ENCODE results near the gene VPS26C.

Gene VPS26C

DNA sequence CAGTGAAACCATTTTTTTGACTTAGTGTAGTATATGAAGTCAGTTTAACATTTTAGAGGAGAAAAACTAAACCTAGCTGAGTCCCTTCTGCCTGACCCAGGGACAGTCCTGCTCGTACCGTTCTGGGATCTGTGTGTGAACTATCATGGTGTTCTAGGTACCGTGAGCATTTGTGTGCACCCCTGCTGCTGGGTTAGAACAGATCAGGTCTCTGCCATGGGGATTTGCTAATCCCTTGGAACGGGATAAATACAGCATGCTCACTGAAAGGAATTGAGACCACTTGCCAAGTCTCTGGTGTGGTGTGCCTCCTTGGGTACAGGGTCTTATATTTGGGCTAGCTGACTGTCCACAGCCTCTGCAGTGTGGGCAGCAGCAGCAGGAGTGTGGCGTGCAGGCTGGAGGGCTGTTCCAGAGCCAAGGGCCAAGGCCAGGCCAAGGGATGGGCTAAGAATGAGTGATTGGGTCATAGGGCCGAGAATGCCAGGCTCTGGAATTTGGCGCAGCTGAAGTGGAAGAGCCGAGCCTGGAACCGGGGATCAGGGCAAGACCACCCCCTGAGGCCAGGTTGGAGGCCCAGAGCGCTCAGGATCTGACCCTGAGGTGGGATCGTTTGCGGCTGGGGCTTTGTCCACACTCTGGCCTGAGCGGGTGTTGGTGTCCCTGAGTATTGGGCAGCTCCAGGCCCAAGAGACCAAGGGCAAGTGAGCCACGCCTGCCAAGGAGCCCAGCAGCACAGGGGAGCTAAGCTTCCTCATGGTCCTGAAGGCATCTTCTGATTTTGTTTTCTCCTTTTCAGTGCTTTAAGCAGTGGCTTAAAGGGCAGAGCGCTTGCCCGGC lies 66.3 kb downstream of the VPS26C start:
- DNase-seq: no peak

DNA sequence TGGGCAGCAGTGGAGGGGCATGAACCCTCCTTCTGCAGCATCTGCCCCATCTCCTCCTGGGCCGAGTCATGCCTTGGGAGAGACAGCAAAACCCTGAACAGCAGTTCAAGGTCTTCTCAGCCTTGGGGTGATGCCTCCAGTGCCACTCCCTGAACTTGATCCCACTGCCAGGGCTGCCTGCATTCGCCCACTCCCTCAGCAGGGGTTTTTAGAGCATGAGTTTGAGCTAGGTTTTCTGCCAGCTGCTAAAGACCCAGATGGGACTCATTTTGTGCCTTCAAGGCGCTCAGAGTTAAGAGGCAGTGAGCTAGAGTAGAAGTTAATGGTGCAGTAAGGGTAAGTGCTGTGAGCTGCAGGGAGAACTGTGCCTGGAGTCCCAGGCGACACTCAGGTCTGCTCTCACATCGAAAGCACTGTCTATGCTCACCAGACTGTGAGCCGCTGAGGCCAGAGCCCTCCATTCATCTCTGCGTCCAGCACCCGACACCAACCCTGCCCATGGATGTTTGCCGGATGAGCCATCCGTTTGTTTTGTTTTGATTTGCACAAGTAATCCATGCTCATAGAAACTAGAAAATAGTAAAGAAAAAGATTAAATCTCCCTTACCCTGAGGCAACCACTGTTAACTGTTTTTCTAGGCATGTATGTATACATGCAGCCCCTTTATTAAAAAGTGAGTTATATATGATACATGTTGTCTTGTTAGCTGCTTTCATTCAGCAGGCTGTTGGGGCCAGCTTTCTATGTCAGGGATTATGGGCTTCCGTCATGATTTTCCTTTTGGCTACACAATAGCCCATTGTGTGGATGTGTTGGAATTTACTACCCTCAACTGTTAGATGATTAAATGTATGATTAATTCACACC lies 67.8 kb downstream of the VPS26C start:
- DNase-seq: no peak

DNA sequence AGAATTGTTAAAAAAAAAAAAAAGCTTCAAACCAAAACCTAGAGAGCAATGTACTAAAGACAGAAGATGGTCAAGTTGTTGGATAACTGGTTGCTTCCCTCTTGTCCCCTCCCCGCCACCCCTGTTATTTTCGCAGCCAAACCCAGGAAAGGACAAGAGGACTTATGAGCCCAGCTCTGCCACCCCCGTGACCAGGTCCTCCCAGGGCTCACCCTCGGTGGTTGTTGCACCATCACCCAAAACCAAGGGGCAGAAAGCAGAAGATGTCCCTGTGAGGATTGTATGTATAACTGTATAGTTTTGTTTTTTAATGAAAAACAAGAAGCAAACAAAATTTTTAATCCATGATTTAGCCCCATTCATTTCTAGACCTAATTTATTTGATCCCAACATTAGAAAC lies 69.4 kb downstream of the VPS26C start:
- no peak for DNase-seq

DNA sequence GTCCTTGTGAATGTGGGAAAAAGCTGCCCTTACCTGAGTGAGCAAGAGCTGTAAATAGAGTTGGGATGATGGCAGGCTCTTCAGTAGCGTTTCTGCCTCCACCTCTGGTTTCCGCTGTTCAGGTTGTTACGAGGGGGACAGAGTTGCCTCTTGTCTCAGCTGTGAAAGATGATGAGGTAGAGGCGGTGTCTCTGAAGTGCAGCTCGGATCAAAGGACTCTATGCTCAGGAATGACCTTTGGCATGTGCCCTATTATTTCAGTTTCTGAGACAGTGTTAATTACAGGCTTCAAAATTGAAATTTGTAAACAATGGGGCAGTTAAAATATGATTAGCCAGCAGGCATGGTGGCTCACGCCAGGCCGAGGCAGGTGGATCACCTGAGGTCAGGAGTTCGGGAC lies 70.3 kb downstream of the VPS26C start:
- DNase-seq: no peak

DNA sequence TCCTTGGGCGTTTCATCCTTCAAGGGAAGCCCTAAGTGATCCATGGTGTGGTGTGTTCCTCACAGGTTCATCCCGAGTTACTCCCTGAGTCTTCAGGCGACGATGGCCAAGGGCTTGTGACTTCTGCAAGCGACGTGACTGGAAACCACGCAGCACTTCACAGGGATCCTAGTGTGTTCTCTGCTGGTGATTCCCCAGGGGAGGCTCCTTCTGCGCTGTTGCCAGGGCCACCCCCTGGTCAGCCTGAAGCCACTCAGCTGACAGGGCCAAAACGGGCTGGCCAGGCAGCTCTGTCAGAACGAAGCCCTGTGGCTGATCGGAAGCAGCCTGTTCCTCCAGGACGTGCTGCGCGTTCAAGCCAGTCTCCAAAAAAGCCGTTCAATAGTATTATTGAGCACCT lies 71.5 kb downstream of the VPS26C start:
- DNase-seq: no peak

DNA sequence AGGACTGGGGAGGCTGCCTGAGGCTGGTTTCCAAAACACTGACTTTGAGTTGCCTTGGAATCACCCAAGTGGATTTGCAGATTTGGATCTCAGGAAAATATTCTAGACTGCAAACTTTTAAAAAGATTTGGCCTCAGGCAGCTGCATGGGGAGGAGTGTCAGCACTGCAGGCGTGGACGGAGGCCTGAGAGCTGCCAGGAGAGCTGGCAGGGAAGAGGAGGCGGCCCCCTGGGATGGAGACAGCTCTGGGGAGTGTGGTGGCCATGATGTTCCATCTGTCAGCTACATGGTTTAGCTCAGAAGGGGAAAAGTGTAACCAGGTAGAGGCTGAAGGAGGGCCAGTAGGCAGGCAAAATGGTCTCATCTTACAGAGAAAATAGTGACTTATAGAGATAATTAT lies 72.1 kb downstream of the VPS26C start:
- no peak for DNase-seq

DNA sequence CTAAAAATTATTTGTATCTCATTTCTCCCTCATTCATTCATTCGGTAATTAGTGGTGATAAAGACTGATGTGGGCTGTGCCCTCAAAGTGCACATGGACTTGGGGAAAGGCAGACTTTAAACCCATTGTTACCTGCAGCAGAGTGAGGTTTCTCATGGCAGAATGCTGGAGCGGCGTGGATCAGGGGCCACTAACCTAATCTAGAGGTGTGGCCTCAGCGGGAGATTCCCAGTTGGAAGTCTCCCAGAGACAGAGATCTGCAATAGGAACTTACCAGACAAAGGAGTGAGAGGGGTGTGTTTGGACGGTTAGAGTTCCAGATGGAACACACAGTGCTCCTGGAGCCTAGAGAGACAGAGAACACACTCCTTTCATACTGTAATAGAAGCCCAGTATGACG lies 73.5 kb downstream of the VPS26C start:
- DNase-seq: no peak

DNA sequence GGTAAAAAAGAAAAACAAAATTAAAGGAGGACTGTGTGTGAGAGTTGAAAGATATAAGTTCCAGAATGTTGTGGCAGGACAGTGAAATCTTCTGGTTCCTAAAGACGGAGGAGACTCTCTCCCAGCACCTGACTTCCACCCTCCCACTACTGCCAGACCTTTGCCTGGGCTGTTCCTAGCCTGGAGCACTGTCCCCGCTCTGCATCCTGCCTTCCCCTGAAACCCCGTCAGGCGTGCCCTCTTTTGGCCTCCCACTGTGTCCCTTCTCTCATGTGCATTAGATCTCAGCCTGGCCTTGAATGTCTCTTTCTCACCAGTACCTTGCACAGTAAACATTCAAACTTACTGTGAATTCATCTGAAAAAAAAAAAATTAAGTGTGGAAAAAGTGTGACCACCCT lies 74.1 kb downstream of the VPS26C start:
- no peak for DNase-seq

DNA sequence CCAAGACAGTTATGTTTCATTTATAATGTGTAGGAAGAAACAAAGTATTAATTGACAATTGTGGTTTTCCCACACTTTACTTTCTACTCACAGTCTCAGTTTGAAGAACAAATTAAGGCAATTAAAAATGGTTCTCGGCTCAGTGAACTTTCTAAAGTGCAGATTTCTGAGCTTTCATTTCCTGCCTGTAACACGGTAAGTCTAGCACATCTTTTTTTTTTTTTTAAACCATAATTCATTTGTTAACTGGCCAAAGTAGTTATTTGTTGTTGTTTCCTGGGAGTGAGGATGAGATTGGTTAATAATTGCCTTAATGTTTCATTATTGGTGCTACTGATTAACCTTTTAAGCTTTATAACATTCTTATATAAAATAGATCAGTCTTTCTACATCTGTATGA lies 75.1 kb downstream of the VPS26C start:
- no peak for DNase-seq

DNA sequence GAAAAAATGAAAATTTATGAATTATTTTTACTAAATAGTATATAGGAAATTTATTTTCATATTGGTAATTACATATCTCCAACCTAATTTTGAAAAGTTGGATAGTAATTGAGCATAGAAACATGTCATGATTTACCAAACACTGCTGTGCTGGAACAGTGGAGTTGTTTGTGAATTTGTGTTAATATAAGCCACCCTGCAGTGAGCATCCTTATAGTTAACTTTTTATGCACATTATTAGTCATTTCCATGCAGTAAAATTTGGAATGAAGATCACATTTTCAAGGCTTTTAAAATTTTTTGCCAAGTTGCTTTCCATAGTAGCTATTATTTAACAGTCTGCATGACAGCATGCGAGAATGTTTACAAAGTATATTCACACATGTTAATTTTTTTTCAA lies 78.3 kb downstream of the VPS26C start:
- DNase-seq: no peak

DNA sequence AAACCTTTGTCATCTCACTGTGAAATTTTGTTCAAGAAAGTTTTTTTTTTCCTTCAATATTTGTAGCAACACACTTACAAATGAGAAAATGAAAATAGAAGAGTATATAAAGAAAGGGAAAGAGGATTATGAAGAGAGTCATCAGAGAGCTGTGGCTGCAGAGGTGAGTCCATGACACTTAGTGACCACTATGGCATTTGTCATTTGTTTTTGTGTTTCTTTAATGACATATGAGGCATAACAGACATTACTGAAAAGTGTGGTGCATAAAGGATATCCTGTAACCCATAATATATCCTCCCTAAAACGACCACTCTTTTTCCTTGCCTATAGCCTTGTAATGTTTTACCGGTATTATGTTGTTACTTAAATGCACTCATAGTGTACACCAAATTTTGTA lies 80.2 kb downstream of the VPS26C start:
- no peak for DNase-seq

DNA sequence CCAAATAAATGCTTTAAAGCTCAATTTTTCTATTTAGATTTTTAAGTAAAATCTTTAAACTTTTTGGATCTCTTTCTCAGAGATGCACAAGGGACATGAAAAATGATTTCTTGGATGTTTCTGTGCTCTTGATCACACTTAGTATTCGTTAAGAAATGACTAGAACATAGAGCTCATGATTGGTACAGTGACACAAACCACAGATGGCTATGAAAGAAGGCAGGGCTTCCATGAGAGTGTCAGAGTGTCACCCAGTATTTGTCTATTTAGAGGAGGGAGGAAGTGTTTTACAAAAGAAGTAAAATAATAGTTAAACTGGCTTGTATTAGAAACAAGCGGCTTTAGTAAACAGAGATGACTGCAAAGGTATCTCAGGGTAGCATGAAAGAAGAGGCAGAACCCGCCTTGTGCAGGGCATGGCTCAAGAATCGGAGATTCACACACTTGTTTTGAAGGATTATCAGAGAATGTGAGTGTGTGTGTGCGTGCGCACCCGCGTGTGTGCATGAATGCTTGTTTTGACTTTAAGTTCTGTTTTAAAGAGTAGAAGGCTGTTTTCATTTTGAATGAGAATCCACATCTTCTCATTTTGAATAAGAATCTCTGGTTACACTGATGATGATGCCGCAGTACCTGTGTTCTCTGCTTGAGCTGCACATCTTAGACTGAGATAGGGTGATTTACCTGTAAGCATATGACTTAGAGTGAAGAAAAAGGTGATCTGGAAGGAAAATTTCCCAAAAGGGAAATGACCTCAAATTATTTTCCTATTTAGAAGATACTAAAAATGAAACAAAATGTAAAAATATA lies 82.1 kb downstream of the VPS26C start:
- no peak for DNase-seq

DNA sequence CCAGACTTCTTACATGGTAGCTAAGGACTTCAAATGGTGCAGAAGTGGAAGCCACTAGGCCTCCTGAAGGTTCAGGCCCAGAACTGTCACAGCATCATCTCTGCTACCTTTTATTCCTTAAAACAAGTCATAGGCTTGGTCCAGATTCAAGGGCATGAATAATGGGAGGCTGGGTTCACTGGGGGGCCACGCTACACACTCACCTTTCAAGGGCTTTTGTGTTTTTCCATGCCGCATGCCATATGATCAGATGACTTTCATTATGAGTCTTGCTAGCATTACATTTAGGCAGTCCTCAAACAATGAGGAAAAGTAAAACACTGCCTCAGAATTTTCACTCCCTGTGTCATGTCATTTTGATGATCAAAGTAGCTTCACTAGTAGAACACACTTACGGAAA lies 83.4 kb downstream of the VPS26C start:
- DNase-seq: no peak

DNA sequence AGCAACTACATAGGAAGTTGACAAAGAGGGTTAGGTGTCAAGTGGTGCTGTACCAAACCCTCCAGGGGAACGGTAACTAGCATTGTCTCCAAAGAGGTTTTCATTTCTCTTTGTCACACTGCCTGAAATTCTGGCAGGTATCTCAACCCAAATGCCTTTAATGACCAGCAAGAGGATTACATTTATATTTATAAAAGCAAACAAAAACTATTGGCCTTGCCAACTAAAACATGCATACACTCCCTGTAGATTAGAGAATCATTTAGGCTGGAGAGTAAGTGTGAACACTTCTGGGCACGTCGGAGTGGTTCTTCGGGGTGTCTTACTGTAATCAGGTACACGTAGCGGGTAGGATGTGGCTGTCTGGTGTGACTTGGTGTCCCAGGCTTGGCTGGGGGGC lies 84.9 kb downstream of the VPS26C start:
- no peak for DNase-seq

DNA sequence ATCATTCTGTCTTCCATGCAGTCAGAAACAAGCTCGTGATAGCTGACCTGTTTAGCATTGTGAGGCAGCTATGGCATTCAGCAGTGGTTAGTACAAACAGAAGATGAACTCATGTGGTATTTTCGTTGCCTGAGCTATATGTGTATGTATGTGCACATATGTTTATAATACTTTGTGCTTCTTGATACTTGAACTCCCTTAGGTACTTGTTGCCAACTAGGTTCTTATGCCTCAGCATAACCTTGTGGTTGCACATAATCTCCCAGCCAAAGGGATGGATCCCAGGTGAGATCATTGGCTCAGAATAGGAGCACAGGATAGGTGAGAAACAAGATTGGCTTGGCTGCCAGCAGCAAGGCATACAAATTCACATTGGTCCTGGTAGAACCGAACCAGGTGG lies 86.1 kb downstream of the VPS26C start:
- DNase-seq: no peak

DNA sequence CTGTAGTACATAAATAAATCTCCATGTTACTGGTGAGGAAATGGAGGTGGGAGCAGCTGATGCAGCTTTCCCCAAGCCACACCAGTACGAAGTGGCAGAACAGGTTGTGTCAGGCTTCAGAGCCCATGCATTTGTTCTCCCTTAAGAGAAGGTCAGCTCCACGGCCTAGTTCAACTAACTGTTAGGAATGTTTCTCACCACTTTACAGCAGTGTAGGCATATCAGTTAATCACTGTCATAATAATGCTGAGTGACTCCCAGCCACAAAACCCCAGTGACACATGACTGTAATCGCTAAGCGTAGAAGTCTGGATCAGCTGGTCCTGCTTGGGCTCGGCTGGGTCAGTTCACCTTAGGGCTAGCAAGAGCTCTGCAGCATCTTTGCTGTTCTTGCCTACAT lies 90.4 kb downstream of the VPS26C start:
- no peak for DNase-seq

Measured in CD4-positive, alpha-beta T cell treated with Interleukin-10 for 1 hour (primary cell).